GM18870 (cell line): Measurements from ENCODE around the gene ZFP36L1.
"Not testable (repeated sequence)": the region's sequence is repeated elsewhere in the genome, so short reads cannot be mapped to it uniquely, and the experiment has no call there.

ENCODE experiments used
- ATAC-seq: cut with Tn5 transposase; IDR thresholded peaks from one replicate; pipeline ENCODE4 v1.9.1; 2021; ENCODE audit warnings: moderate library complexity; ENCODE audit not compliant: unreplicated experiment

Gene ZFP36L1

DNA sequence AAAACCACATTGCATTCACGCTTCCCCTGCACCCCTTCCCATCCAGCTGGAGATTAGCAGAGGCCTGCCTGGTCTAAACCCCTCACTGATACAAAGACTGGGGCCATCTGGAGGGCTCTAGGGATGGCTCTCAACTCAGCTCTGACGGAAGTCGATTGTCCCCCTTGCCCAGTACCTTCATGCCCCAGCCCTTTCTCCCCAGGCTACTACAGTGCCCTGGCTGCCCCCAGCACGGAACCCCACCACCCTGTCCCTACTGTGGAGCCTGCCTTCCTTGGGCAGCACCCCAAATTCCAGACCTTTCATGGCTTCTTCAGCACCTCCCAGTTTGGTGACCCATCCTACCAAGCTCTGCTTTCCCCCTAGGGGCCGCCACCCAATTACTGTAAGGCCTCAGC is 25.6 kb downstream of the ZFP36L1 start:
- no peak for ATAC-seq

DNA sequence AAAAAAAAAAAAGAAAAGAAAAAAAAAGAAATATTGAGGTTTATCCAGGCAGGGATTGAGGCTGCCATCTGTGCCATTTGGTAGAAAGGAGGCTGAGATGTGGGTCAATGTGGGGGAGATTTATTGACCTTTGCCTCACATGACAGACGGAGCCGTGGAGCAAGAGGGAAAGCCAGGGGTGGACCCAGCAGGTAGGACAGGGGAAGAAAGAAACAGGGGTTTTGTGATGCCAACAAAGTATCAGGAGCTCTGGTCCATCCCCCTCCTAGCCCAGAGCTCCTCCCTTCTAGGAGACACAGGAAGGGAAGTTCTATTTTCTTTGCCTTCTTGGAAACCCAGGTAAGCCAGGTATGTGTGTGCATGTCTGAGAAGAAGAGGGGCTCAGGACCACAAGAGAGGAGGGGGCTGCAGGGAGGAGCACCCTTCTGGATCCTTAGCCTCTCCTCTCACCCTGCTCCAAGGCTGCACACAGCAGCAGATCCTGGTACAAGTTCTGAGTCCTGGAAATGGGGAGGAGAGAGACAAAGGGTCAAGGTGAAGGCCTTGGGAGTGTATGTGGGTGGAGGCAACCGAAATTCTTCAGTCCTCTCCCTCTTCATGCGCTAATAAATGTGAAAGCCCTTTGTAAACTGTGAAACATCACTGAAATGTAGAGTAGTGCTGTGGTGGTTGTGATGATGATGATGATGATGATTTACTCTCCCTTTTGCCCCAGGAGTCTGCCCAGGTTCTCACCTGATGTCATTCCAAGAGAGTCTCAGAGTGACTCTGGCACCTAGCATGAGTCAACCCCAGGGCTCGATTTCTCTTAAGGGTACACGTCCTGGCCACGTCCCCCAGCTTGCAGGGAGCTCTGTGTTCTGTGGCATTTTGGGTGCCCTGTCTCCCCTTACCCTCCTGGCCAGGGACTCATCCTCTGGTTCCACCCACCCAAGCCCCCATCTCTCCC is 26.3 kb downstream of the ZFP36L1 start:
- no peak for ATAC-seq

DNA sequence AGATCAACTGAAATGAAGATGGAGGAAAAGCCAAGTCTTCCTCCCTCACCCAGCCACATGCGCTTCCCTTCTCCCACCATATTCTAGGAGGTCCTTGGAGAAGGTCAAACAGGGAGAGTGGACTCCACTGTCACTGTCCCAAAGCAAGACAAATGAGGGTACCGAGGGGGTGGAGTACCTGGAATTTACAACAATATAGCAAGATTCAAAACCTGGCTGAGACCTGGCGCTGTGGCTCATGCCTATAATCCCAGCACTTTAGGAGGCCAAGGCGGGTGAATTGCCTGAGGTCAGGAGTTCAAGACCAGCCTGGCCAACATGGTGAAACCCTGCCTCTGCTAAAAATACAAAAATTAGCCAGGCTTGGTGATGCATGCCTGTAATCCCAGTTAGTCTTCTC is 29.0 kb downstream of the ZFP36L1 start:
- ATAC-seq = not testable (repeated sequence)

DNA sequence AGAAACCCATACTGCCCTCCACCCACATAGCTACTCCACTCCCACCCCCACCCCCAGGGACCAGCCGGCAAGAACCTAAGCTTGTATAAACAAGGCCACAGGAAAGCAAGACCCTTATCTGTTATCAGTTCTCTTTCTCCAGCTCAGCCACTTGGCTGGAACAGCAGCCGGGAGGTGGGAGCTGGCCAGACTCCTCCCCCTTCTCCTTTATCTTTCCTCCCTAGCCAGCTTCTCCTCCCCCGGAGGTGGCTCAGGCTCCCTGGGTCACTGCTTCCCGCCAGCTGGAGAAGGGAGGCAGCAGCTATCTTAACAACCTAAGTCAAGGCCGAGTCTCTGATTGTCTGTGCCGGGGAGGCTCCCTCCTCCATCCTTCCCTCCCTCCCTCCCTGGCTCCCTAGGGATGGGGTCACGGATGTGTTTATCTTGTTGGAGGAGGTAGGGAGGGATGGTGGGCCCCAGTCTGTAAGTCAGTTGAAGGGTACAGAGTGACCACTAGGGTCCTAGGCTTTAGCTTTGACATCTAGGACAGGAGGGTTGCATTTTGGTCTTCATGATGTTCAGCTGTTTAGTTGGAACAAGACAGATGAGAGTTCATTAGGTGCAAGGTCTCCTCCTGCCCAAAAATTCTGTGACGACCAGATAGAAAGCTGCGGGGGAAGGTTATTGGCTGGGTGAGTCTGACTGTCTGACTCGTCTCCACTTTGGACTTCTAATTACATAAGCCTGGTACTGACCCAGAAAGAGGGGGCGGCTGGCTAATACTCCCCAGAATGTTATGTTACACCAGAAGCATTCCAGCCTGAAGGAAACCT is 29.7 kb downstream of the ZFP36L1 start:
- ATAC-seq = no peak

DNA sequence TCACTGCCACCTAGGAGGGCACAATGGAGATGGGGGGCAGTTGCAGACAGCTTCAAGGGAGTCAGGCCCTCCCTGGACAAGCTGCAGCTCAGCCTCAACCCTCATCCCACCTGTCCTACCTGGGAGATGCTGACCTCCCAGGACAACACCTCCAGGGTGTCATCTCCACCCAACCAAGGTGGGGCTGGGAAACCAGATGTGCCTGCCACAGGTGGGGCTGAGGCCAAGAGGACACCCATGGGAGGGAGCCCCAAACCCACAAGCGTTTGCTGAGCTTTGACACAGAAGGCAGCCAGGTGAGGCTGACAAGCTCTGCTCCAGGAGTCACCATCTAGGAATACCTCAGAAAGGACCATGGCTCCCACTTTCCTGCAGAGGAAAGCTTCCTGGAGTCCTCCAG is 31.5 kb downstream of the ZFP36L1 start:
- ATAC-seq = no peak

GRCh38 chr14:68760761-68761160 is 32.1 kb downstream of the ZFP36L1 start:
- no peak for ATAC-seq

GRCh38 chr14:68759937-68760336 is 32.9 kb downstream of the ZFP36L1 start:
- no peak for ATAC-seq

GRCh38 chr14:68759017-68759560 is 33.8 kb downstream of the ZFP36L1 start:
- no peak for ATAC-seq

DNA sequence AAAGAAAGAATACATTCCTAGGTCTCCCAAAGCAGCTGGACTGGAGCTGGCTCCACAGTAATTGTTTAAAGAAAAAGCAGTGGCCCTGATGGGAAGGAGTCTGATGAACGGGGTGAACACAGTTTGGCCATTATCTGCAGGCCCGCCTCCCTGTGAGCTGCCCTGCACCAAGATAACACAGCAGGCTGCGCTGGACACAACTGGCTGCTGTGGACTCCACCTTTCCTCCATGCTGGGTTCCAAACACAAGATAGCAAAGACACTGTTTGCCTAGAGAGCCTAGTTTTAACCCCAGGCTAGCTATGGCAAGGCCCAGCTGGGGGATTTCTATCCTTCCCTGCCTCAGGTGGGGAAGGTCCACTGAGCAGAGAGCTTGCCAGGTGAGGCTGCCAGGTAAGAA is 34.6 kb downstream of the ZFP36L1 start:
- no peak for ATAC-seq

DNA sequence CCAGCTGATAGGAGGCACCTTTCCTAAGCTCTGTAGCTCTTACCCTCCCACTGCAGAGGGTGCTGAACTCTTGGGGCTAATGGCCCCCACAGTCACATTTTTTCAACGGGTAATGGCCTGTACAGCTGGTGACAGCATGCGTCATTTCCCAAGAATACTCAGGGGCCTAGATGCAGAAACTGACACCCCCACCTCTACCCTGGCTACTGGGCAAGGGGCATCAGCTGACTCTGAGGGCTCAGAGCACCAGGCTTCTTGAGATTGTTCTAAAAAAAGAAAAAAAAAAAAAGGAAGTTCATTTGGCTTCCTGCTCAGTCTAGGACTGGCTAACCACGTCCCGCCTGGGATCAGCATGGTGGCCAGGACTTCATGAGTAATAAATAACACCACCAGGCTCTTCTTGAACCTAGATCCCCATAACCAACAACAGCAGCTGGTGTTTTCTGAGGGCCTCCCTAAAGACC is 35.2 kb downstream of the ZFP36L1 start:
- no peak for ATAC-seq

DNA sequence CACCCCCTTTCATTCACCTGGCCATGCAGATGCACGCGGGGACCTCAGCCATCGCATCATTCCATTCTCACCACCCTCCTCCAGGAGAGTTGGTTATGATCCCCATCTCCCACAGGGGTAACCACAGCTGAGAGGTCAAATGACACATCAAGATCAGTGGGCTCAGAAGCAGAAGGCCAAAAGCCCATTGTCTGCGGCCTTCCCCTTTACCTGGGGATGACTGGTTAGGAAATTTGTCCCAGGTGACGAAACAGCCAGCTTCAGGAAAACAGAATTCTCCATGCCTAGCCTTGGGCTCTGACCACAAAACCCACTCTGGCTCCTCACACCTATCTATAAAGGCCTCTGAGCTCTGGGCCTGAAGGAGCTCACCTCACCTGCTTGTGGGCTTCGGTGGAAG is 36.1 kb downstream of the ZFP36L1 start:
- no peak for ATAC-seq

DNA sequence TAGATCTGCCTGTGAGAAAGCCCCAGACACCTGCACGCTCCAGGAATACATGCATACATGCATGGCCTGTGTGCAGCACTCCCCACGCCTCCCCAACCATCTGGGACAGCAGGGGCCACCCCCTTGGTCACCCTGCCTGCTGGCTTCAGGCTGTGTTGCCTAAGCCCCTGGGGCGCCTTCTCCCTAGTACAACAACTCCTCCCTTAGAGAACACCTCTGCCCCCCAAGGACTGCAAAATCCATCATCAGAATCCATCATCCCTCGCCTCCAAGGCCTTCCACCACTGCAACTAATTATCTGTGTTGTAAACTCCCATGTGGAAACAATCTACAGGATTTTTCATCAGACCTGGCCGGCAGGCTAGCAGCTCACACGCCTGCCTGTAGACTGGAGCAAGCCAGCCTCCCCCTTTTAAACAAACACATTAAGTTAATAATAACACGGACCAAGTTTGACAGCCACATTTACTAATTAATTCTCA is 36.8 kb downstream of the ZFP36L1 start:
- ATAC-seq = no peak

- ATAC-seq = no peak
These were observed 37.9 kb downstream of the ZFP36L1 start for GRCh38 chr14:68755016-68755353.

DNA sequence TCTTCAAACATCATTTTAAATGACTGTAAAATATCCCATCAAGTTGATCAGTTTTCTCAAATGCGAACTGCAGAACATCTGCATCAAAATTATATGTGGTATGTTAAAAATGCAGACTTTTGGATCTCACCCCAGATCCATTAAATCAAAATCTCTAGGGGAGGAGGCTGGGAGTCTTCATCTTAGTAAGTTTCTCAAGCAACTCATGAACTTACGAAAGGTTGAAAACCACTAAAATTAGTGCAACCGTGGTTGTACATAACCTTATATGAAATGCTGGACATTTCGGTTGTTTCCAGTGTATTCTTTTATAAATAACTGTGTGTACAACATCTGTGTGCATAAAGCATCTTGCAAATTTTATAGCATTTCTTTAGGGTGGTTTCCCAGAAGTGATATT is 39.2 kb downstream of the ZFP36L1 start:
- no peak for ATAC-seq

DNA sequence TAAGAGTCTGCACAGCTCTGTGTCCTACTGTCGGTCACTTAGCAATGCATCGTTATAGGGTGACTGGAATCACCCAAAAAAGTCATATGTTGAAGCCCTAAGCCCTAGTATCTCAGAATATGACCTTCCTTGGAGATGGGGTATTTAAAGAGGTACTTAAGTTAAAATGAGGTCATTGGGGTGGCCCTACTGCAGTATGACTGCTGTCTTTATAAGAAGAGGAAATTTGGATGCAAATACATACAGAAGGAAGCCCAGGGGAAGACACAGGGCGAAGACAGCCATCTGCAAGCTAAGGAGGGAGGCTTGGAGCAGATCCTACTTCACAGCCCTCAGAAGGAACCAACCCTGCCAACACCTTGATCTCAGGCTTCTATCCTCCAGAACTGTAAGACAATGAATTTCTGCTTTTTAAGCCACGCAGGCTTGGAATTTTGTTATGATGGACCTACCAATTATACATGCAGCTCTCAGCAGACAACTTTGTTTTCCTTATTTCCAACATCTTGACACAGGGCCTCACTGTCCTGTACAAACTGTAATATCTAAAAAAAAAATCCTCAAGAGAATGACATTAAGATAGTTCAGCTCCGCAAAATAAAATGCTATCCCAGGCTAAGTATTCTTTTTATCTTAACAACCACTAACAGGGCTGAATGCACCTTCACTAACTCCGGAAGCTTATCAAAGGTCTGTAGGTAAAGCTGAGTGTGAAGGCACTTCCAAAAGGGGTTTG is 40.4 kb downstream of the ZFP36L1 start:
- ATAC-seq = no peak

- ATAC-seq = no peak
These were observed 43.1 kb downstream of the ZFP36L1 start for GRCh38 chr14:68749487-68750475.

DNA sequence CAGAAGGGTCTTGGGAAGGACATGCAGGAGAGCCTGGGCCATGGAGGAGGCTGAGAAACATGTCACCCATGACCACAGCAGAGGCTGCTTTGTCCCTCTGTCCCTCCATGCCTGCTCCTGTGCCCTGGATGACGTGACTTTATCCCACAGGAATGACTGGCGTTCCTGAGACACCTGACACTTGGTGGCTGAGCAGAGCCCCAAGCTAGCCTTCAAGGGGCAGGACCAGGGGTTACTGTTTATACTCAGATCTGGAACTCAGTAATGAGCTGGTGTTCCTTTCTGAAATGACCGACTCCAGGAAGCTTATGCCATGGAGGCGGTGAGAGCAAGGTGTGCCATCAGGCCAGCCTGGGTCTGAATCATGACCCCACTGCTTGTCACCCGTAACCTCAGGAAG is 44.2 kb downstream of the ZFP36L1 start:
- ATAC-seq = no peak

DNA sequence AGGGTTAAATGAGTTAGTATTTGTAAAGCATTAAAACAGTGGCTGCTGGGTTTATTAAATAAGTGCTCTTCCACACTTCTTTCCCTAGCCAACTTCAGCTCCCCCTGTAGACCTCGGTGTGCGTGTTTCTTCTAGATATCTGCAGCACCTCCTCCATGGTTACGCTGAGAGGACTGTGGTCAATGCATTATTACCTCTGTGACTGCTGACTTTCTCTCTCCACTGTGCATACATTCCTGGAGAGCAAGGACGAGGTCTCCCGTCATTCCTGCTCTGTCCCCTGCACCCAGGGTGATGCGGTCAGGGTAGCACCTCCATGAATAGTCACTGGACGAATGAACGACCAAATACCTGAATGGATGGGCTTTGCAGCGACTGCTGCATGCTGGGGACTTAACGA is 44.6 kb downstream of the ZFP36L1 start:
- no peak for ATAC-seq

GRCh38 chr14:68747393-68747792 is 45.5 kb downstream of the ZFP36L1 start:
- no peak for ATAC-seq

GRCh38 chr14:68744613-68745012 is 48.3 kb downstream of the ZFP36L1 start:
- no peak for ATAC-seq
